Erythroblast (primary cell): ENCODE data around the gene VAV2.

Experiments
- GATA1 ChIP-seq: IDR thresholded peaks from 2 replicates; pipeline ENCODE4 v1.6.1; 2011; ENCODE audit warnings: low read depth, mild to moderate bottlenecking, control low read depth, low read length, moderate library complexity
- POLR2A ChIP-seq: IDR thresholded peaks from 2 replicates; pipeline ENCODE4 v1.6.1; 2011; ENCODE audit warnings: mild to moderate bottlenecking, low read length

DNA sequence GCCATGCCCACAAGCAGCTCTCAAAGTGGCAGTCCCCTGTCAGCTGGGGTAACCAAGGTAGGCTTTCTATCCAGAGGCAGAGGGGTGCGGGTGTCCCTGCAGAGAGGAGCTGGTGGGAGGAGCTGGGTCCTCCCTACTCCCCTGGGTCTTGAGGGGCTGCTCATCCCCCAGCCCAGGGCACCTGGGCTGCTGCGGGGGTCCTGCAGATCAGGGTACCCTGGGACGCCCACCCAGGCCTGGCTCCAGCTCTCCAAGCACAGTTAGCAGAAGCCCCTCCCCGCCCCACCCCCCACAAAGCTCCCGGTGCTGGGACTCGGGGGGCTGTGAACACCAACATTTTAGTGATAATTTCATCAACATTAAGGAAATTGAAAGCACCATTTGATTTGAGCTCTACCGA, 29.8 kb downstream of the VAV2 start:
- TF ChIP-seq POLR2A (no peak), GATA1 (no peak)
